ENCODE measurements around the gene ANKRD37.

ANKRD37 gene

DNA sequence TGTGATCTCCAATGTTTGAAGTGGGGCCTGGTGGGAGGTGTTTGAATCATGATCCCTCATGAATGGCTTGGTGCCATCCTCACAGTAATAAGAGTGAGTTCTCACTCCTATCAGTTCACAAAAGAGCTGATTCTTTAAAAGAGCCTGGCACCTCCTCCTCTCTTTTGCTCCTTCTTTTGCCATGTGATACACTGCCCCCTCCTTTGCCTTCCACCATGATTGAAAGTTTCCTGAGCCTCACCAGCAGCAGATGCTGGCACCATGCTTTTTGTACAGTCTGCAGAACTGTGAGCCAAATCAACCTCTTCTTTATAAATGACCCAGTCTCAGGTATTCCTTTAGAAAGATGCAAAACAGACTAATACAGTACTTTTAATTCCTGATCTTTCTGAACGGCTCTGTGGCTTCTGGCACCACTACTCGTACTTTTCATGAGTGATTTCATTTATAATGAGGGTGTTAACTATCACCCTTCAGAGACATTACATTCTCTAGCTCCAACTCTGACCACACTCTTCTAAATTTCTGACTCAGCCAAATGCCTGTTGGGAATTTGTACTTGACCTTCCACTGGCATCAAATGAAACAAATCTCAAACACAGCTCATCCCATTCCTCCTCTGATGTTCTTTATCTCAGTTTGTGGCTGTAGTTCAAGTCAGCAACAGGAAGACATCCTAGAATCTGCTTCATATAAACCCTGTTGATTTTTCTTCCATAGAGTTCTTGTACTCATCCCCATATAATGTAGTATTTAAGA, 24.9 kb downstream of the ANKRD37 start:
- DNase-seq (ENCODE audit: extremely low read depth, insufficient read length) = no peak
- TF ChIP-seq, protein P1, sequence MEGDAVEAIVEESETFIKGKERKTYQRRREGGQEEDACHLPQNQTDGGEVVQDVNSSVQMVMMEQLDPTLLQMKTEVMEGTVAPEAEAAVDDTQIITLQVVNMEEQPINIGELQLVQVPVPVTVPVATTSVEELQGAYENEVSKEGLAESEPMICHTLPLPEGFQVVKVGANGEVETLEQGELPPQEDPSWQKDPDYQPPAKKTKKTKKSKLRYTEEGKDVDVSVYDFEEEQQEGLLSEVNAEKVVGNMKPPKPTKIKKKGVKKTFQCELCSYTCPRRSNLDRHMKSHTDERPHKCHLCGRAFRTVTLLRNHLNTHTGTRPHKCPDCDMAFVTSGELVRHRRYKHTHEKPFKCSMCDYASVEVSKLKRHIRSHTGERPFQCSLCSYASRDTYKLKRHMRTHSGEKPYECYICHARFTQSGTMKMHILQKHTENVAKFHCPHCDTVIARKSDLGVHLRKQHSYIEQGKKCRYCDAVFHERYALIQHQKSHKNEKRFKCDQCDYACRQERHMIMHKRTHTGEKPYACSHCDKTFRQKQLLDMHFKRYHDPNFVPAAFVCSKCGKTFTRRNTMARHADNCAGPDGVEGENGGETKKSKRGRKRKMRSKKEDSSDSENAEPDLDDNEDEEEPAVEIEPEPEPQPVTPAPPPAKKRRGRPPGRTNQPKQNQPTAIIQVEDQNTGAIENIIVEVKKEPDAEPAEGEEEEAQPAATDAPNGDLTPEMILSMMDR (IDR thresholded peaks at IDR 0.05; ENCODE audit: insufficient read depth, low read length, poor library complexity, severe bottlenecking) = no peak
- peaks cover 2% of the 10 kb centered on the region for H3K36me3 ChIP-seq (ENCODE audit: control insufficient read depth, insufficient read depth, low read length)
- no peaks in the 10 kb centered on the region for H3K27me3 ChIP-seq (replicated peaks; ENCODE audit: control insufficient read depth, insufficient read depth, low read length)
- H3K4me3 ChIP-seq (replicated peaks; ENCODE audit: low read depth, low read length) = no peak overlapping the region

DNA sequence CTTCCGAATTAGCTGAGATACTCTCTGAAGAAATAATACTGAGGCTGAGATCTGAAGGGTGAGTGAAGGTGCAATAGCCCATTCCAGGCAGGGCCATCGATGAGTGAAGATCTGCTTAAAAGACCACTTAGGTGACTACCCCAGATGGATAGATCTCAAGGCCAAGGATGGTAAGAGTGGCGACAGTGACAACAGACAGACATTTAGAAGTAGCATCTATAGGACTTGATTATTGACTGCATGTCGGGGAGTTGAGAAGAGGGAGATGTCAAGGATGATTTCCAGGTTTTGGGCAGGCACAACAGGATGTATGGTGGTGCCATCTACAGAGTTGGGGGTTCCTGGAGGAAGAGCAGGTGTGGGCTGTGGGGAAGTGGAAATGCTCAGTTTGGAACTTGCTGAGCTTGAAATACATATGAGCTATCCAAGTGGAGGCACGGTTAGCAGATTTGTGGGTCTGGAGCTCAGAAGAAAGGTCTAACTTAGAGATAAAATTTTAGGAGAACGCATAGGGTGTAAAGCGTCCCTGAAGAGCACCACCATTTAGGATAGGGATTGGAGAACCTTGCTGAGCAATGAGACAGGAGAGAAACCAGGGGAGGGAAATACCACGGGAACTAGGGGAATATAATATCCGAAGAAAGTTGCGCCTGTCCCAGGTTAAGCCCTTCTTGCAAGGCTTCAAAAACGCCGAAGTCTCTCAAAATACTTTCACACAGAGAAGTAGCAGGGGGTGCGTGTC, 28.4 kb downstream of the ANKRD37 start:
- Histone ChIP-seq H3K36me3 (ENCODE audit: control insufficient read depth, insufficient read depth, low read length) (no peaks in the 10 kb centered on the region; the same call in 1 of the 2 replicates), H3K4me3 (replicated peaks; ENCODE audit: low read depth, low read length) (peak overlapping the region; percentile 65), H3K27me3 (replicated peaks; ENCODE audit: control insufficient read depth, insufficient read depth, low read length) (no peaks in the 10 kb centered on the region)
- TF ChIP-seq, protein P1 (IDR thresholded peaks at IDR 0.05; ENCODE audit: insufficient read depth, low read length, poor library complexity, severe bottlenecking) = no peak
- peak; percentile 12 for DNase-seq (ENCODE audit: extremely low read depth, insufficient read length)

DNA sequence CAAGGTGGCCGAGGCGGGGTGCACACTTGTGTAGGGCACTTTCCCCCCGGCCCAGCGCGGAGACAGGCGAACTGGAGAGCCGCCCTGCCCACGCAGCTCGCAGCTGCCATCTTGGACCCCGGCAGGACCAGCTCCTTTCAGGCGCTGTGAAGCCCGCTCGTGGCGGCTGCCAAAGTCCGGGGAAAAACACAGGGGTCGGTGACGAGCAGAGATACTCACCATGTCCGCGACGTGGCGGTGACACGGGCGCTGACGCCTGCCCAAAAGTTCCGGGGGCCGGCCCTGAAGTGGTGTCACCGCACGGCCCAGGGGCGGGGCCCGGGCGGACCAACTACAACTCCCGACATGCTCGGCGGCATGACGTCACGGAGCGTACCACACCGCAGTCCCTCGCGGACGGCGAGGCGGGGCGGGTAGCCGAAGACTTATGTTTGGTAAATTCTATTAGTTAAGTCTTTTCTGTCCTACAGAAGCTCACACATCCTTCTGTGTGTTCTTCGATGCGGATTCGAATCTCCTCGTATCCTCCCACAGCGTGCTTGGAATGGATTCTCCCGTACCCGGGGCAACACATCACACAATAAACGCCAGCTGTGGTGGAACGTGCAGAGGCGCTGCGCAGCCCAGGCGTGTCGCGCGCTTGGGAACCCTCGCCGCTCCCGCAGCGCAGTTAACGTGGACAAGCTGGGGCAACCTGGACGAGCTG, 29.2 kb downstream of the ANKRD37 start, which contains the start of gene UFSP2:
Gene UFSP2, minus strand, starts transcription at position 318 of the 706 bp plus-strand sequence. Its CDS starts 96 bp downstream, at position 222.
- TF ChIP-seq, protein P1 (IDR thresholded peaks at IDR 0.05; ENCODE audit: insufficient read depth, low read length, poor library complexity, severe bottlenecking) = no peak
- DNase-seq (ENCODE audit: extremely low read depth, insufficient read length) = peak; percentile 94
- Histone ChIP-seq H3K27me3 (replicated peaks; ENCODE audit: control insufficient read depth, insufficient read depth, low read length) (no peaks in the 10 kb centered on the region), H3K36me3 (ENCODE audit: control insufficient read depth, insufficient read depth, low read length) (no peaks in the 10 kb centered on the region; the same call in 1 of the 2 replicates), H3K4me3 (replicated peaks; ENCODE audit: low read depth, low read length) (peak within 1 kb of the TSS; percentile 65)

DNA sequence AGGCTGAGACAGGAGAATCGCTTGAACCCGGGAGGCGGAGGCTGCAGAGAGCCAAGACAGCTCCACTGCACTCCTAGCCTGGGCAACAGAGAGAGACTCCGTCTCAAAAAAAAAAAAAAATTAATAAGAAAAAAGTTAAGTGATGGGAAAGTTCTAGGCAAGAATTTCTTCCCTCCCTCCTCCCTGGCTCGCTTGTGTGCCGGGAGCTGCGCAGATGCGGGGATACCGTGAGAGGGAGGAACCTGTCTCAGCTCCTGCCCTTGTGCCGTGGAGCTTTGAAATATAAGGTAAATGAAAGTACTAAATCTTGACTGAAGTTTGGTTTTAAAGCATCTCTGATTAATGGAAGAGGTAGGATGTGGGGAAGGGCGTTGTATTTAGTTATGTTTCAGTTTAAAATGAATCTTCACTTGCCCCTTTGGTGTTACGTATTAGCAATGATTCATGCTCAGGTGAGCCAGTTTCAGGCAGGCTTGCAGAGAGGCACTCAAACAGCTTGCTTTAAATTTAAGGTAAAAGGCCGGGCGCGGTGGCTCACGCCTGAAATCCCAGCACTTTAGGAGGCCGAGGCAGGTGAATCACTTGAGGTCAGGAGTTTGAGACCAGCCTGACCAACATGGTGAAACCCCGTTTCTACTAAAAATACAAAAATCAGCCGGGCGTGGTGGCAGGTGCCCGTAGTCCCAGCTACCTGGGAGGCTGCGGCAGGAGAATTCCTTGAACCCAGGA, 30.5 kb downstream of the ANKRD37 start:
- H3K4me3 ChIP-seq (replicated peaks; ENCODE audit: low read depth, low read length) = no peak overlapping the region
- no peak for DNase-seq (ENCODE audit: extremely low read depth, insufficient read length)
- H3K36me3 ChIP-seq (ENCODE audit: control insufficient read depth, insufficient read depth, low read length) = no peaks in the 10 kb centered on the region
- TF ChIP-seq, protein P1 (IDR thresholded peaks at IDR 0.05; ENCODE audit: insufficient read depth, low read length, poor library complexity, severe bottlenecking) = no peak
- H3K27me3 ChIP-seq (replicated peaks; ENCODE audit: control insufficient read depth, insufficient read depth, low read length) = no peaks in the 10 kb centered on the region

DNA sequence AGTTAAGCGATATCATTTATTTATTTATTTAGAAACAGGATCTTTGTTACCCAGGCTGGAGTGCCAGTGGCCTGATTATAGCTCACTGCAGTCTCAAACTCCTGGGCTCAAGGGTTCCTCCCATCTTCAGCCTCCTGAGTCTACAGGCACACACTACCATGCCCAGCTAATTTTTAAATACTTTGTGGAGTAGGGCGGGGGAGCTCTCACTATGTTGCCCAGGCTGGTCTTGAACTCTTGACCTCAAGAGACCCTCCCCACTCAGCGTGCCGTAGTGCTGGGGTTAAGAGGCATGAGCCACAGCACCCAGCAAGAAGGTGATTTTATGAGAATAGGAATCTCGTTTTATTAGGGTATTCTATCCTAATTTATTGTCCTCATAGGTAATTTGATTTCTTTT, 33.0 kb downstream of the ANKRD37 start:
- no peak for DNase-seq (ENCODE audit: extremely low read depth, insufficient read length)
- Histone ChIP-seq H3K4me3 (replicated peaks; ENCODE audit: low read depth, low read length) (no peak overlapping the region), H3K36me3 (ENCODE audit: control insufficient read depth, insufficient read depth, low read length) (no peaks in the 10 kb centered on the region), H3K27me3 (replicated peaks; ENCODE audit: control insufficient read depth, insufficient read depth, low read length) (no peaks in the 10 kb centered on the region)
- TF ChIP-seq, protein P1 (IDR thresholded peaks at IDR 0.05; ENCODE audit: insufficient read depth, low read length, poor library complexity, severe bottlenecking) = peak; percentile 3

All from GM06990 (cell line).